GM23248 (cell line): ENCODE results near the gene PRSS33.

ENCODE experiments used
- EZH2 ChIP-seq: fragments of 200-600 bp; sonication (generic); IDR thresholded peaks from 2 replicates; pipeline ENCODE4 v1.6.1; 2018; ENCODE audit warnings: antibody characterized with exemption, mild to moderate bottlenecking; ENCODE audit not compliant: insufficient read depth, poor library complexity, severe bottlenecking
- EZH2phosphoT487 ChIP-seq: fragments of 200-600 bp; sonication (generic); IDR thresholded peaks from 2 replicates; pipeline ENCODE4 v1.6.1; 2018; ENCODE audit warnings: antibody characterized with exemption, moderate library complexity, mild to moderate bottlenecking, low read depth; ENCODE audit not compliant: insufficient read depth

DNA sequence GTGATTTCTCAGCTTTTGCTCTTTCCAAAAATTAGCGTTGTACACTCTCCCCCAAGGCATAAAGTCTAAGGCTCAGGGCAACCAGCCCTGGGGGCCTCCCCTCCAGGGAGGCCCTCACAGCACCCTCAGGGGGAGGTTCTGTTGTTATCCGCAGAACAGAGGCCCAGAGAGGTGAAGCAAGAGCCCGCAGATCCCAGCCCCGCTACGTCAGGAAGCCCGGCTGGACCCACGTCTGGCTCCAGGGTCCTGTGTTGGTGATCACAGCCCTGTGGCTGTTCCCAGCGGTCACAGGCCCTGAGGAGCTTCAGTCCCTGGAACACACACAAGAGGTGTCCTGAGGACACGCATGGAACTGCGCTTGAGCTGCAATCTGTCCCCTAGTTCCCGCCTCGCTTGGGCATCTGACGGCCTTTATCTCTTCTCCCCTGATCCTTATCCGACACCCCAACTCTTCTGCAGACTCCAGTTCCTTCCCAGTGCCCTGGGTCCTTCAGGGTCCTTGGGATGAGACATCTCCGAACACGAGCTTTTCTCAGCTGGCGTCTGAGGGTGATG, 41.6 kb upstream of the PRSS33 start:
- no peak for TF ChIP-seq EZH2
- TF ChIP-seq EZH2phosphoT487 = no peak
